Occipital lobe (tissue), 3 donors: ENCODE results near the gene CCNL1. TPM values are rescaled to one million over a fixed set of nuclear protein-coding genes. Genes with fewer than 3 reads are reported as not detected.
"Not testable (repeated sequence)": the region's sequence is repeated elsewhere in the genome, so short reads cannot be mapped to it uniquely, and the experiment has no call there.

Source experiments
- DNase-seq: peaks from one replicate; lab custom pipeline; 2025; lab: John Stamatoyannopoulos, UW
- small RNA-seq: library from RNA; depleted of rRNA; stranded (forward); fragments of <200 nt; gene quantifications from one replicate; pipeline ENCODE3, GENCODE V24; 2014
- total RNA-seq: library from RNA; depleted of rRNA; stranded (reverse); fragments of >200 nt; gene quantifications from one replicate; pipeline ENCODE4 v1.2.3, GENCODE V29; 2014

The CCNL1 gene
- total RNA-seq, 1 donor from 2014 or later, result 104 TPM

DNA sequence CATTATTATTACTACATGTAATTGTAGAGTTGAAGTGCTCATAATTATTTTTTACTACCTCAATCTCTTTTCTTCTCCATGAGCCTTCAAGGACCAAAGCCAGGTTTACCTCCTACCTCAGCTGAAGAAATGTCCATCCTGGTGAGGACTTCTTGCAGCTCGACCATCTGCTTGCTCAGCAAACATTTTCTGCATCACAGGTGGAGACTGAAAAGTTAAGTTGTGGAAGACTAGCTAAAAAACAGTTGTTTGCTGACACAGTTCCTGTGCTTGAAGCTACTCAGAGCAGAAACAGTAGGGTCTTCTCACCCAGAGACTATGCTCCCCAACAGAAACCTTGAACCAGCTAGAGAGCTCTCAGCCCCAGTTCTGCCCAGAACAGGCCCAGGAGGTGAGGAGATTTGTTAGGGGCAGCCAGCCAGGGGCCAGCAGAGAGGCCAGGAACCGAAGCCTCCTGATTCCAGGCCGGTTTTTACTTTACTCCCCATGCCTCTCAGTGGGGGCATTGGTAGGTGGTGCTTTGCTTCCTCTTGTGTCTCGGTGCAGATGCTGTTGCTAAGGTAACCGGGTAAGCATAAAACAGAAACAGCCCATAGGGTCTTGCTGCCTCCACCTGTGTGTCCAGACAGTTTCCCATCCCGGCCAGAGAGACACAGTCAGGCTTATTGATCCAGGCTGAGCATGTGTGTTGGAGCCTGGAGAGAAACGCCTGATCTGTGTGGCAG, 54.9 kb downstream of the CCNL1 start:
- DNase-seq, result no peak

DNA sequence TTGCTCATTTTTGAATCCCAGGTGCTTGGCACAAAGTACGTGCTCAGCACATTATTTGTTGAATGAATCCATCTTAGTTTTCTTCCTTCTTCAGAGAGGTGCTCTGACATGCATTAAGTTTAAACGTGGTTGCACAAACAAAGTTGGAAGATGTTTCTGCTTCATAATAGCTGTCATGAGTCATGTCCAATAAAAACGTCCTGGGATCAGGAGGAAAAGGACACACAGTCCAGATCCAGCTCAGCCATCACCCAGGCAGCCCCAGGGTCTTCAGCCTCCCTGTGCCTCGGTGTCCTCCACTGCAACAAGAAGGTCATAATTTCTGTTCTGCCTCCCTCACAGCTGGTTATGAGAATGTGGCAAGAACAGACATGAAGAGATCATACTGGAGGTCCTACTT, 55.4 kb downstream of the CCNL1 start:
- DNase-seq, result no peak

DNA sequence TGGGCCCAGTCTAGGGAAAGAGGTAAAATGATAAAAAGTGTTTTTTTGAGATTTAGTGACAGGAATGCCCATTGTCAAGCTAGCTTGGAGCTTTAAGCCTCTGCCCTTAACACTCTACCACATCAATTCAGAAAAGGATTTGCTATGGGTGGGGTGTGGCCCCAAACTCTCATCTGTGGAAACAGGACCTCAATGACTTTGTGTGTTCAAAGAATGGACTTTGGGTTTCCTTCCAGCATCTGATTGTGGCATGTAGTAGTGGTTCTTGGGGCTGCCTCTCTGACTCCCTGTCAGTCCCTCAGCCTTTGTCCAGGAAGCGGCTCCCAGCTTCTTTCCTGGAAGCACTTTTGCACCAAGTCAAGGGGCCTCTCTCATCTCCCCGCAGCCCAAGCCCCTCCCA, 56.1 kb downstream of the CCNL1 start:
- DNase-seq, result no peak

DNA sequence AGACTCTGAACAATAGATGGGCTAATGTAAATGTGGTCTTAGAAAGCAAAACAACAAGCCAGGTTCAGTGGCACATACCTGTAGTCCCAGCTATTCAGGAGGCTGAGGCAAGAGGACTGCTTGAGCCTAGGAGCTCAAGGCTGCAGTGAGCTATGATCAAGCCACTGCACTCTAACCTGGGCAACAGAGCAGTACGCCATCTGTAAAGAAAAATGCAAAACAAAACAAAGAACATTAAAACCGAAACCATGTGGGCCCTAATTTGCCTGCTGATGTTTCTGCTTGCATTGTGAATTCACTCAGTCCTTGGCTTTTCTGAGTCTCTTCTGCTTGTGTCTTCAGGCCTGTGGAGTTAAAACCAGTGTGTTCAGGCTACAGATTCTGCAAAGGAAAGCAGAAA, 56.7 kb downstream of the CCNL1 start:
- DNase-seq, result no peak

DNA sequence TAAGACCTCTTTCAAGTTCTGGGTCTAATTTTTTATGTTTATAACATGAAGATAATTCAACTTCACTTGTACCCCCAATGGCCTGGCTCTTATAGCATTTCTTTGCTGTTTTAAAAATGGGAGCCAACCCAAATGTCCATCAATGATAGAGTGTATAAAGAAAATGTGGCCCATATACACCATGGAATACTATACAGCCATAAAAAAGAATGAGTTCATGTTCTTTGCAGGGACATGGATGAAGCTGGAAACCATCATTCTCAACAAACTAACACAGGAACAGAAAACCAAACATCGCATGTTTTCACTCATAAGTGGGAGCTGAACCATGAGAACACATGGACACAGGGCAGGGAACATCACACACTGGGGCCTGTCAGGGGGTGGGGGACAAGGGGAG, 57.4 kb downstream of the CCNL1 start:
- DNase-seq, result not testable (repeated sequence)

DNA sequence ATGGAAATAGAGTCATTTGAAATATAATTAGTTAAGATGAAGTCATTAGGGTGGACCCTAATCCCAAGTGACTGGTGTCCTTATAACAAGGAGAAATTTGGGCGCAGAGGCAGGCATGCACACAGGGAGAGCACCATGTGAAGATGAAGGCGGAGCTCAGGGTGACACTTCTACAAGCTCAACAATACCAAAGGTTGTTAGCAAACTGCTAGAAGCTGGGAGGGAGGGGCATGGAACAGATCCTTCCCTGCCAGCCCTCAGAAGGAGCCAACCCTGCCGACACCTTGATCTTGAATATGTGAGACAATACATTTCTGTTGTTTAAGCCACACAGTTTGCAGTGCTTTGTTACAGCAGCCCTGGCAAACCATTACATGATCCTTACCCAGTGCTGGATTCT, 57.8 kb downstream of the CCNL1 start:
- no peak for DNase-seq

DNA sequence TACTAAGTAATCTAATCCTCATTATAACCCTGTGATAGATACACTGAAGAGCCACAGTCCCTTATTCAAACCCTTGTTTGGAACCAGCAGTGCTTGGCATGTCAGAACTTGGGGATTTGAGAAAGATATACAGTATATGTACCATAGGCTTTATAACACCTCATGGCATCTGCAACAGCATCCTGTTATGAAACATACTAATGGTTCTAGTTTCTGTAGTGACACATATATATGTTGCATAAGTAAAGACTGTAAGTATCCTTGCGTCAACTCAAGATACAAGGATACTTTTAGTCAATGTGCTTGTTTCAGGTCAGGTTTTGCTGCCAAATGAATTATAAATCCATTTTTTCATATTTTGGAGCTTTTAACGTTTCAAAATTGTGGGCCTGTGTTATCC, 58.5 kb downstream of the CCNL1 start:
- DNase-seq, result no peak

DNA sequence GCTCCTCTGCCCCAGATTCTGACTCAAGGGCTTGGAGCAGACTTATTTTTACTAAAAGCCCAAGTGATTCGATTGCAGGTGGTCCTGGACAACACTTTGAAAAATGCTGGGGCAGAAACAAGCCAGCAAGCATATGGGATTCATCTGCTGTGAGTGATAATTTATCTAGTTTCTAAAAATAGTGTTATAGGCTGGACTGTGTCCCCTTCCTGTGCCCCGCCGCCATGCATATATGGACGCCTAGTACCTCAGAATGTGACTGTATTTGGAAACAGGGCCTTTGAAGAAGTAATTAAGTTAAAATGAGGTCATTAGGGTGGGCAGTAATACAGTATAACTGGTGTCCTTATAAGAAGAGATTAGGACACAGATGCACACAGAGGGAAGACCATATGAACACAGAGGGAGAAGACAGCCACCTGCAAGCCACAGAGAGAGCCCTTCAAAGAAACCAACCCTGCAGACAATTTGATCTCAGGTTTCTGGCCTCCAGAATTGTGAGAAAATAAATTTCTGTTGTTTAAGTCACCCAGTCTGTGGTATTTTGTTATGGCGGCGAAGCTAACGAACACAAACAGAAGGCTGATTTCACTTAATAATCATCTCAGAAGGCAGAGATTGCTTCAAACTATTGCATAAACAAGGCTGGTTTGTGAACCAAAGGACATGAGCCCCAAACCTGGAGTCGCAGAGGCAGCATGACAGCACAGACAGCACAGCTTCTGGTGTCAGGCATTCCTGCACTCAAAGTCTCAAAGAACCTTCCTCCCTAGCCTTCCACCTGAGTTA, 59.1 kb downstream of the CCNL1 start:
- DNase-seq, result no peak

DNA sequence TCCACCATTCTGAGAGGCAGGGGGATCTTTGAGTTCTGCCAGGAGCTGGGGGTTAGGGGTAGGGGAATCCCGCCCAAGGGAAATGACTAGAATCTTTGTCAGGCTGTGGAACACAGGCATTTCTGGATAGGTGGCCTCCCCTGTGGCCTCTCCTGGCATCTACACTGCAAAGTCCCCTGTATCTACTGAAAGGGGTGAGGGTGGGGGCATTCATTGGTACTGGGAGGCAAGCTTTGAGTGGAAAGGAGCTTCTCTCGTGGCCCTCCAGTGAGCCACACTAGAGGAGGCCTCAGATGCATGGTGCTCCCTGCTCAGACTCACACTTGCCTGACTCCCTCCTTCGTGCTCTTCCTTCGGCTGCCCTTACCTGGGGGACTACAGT, 59.9 kb downstream of the CCNL1 start:
- DNase-seq, result no peak

DNA sequence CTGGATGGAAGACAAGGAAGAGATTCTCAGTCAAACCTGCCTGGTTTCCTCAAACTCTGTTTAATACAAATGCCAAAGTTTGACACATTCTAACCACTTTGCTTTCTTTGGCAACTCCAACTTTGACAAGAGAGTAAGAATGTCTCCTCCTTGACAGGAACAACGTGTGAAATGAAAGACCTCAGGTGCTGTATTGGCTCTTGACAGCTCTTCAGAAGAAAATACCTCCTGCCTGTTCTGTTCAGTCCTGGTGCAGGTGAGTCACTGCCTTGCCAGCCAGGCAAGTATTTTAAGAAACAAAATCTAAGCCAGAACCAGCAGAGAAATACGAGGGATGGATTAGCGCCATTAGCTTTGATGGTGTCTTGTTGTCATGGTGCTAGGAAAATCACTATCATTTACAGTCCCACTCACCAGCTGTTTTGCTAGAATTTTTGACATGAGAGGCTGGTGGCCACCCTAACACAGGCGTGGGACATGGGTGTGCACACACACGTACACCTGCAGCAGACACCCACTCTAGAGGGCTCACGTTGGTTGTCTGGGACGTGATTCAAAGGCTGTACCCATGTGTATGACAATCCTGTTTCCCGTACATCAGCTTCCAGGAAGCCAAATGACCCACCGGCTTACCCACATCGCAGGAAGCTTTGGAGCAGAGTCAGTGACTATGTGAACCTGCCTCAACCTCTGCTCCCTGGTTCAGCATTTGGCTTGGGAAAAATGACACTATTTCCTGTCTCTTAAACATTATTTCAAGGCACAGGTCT, 60.4 kb downstream of the CCNL1 start:
- DNase-seq, result peak; percentile 12

DNA sequence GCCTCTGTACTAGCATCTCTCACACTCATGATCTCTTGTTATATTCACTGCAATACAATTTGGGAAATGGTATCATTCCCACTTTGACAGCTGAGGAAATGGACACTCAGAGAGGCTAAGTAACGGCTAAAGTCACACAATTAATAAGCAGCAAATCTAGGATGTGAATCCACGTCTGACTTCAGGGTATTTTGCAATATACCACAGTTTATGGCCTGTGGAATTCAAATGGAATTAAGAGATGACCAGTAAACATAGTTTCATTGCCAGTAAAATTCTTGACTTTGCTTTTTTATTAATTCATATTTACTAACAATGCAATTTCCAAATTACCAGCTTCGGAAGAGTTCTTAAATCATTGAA, 61.1 kb downstream of the CCNL1 start:
- no peak for DNase-seq

DNA sequence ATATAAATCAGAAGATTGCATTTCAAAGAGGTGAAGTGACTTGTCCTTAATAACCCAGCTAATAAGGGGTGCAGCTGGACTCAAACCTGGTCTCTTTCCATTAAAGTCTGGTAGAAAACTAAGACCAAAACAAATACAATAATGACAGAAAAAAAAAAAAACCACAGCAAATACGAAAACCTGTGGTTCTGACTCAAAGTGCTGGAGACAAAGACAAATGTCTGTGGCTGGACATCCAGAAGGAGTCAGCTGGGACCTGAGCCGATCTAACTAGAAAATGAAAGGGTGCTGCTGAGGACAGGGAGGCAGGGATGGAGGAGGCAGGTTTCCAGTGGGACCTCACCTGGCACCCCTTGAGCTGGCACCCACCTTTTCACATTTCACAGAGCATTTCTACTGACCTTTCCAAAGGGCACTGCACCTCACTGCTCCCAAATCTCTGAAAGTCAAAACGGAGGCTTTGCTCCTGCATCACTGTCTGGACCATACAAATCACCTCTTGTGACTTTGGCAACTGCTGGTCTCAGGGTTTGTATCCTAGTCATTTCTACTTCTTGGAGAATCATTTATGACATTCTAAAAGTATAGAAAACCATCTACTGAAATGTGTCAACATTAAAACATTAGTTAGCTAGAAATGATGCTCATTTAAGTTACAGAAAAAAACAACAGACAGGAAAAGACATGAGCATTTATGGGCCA, 61.7 kb downstream of the CCNL1 start:
- no peak for DNase-seq

Small RNA genes within 50 kb of the gene (small RNA-seq; reads per million reads assigned to genes)
- gene RF00019 (not detected), gene RNA5SP146 (not detected)
